HG03457 (cell line): Measurements from ENCODE around the gene MAML3.

Source experiments
- ATAC-seq: cut with Tn5 transposase; IDR thresholded peaks from one replicate; pipeline ENCODE4 v1.9.1; 2021; ENCODE audit warnings: moderate number of reproducible peaks; ENCODE audit not compliant: unreplicated experiment

MAML3 gene

DNA sequence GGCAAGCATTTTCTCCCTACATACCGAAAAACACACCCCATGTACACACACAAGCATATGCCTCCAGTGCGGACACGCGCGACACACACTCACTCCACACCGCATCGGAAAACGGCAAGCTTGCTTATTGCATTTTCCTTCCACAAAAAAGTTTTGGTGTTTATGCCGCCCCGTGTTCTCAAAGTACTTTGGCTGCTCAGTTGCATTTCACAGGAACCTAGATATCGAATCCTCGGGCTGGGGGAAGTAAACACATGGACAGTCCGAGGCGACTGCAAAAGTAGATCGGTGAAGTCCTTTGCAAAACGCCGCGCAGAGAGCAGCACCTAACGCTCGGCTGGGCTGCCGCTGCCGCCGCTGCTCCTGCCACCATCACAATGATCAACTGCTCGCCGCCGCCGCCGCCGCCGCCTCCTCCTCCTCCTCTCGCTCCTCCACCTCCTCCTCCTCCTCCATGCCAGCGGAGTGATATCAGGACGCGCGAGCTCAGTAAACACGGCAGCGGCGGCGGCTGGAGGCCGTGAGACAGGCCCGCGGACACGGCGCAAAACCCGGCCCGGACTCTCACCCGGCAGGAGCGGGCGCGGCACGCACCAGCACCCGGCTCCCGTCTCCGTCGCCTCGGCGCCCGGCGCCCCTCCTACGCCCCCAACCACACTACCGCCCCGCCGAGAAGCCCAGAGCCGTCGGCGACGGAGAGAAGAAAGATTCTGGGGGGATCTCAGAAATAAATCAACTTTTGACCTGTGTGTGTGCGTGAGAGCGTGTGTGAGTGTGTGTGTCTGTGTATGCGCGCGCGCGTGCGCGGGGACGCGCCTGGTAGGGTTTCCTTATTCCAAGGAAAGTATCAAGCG is at the start of gene MAML3:
Gene MAML3 (minus strand): TSS at position 467 of the 854 bp plus-strand sequence. CDS start 857 bp downstream, outside the sequence.
- peak; percentile 39 for ATAC-seq

DNA sequence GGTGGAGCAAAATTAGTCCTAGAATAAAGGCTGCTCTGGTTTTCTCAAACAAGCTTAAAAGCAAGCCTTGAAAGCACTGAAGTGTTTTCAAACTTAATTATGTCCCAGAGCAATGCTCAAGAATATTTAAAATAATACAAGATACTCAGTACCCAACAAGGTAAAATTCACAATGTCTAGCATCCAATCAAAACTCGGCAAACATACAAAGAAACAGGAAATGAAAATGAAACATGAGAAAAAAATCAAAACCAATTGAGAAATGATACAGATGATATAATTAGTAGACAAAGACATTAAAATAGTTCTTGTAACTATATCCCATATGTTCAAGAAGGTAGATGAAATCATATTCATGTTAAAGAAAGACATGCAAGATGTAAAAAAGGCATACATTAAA is 45.0 kb upstream of the MAML3 start:
- ATAC-seq, result no peak

DNA sequence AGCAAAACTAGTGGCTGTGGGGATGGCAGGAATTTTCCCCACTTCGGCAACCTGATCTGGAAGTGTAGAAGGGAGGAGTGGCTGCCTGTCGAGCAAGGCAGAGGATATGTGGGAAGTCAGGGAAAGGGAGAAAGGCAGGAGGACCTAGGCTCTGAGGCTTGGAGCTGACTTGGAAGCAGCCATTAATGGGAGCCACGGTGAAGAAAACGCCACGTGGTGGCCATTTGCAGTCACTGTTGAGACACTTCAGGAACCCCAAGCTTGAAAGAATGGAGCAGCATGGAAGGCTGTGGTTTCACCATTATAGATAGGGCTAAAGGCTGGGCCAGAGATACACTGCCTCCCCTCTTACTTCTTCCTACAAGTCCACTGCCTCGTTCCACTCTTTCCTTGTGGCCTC is 41.8 kb upstream of the MAML3 start:
- ATAC-seq, result no peak

DNA sequence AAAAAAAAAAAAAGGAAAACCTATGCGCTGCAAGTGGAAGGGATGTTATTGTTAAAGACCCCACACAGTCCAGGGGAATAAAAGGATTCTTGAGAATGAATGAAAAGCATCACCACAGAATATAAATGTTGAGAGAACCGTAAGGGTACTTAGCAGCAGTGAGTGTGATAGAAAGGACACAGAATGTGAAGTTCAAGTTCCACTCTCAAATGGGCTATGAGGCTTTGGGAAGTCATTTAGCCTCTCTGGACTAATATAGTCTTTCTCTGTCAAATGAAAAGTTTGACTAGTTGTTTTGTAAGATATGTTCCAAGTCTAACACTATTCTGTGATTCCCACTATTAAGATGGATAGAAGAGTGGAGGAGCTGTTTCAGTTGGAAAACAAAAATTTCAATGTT is 35.8 kb upstream of the MAML3 start:
- no peak for ATAC-seq

DNA sequence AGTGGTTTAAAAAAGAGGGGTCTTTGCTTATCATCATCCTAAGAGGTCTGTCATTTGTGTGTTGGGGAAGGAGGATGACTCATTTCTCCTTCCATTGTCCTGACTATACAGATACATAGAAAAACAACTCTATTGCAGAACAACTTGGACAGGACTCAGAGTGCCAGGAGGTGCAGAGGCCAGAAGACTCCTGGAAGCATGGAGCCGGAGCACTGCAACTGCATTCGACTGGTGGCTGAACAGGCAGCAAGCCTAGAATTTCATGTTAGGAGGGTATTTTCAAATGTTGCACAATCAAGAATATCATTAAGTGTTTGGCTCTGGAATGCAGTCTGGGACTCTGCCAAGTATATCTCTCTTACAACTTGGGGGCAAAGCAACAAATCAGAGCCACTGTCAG is 35.0 kb upstream of the MAML3 start:
- no peak for ATAC-seq

DNA sequence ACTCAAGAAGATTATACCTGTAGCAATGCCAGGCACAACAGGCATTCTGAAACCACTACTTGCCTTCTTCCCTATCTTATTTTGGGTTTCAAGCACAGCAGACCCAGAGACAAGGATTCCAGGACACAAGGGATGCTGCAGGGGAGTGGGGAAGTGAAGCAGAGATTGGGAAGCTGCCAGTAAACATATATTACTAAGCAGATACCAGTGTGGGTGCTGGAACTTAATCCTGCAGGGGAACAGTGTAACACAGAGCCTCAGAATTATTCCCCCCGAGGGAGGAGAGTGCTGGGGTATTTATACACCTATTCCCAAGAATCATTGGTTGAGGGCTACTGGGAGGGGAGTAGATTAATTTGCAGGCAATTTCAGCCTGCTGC is 33.3 kb upstream of the MAML3 start:
- no peak for ATAC-seq

DNA sequence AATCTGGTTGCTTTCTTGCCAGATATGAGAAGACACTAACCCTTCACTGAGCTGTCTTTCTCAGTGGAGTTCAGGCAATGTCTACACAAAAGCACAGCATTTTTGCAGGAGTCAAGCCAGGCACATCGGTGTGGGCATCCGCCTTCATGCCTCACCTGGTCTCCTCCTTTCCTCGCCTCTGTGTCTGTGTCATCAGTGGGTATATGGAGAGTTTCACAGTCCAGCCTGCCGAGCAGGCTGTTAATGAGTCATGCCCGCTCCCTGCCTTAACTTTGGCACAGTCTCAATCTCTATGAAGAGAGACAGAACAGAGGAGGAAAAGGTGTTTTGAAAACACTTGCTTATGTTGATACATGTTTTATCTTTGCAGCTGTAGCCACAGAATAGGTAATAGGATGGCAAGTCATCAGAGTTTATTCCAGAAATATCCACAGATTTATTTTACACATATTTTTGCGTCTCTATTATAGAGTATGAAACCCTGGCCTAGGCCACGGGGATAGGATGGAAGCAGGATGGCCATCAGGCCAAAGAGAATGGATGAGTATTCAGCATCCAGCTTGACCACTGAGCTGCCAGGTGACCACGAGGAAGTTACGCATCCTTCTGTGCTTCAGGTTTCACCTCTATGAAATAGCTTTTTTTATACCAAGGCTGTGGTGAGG is 32.8 kb upstream of the MAML3 start:
- no peak for ATAC-seq

DNA sequence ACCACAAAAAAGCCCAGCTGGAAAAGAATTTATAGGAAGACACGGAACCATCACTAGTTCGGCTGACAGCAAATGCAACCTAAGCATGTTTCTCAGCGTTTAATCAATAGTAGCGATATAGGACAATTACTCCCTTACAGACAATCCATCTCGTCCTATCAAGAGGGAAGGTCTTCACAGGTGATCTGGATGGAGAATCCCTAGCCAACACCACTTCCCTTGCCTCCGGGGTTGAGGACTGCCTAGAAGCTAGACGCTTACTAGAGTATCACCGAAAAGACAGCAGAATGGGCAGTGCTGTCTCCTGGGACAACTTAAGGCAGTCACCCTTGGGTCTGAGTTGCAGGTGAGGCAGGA is 32.1 kb upstream of the MAML3 start:
- no peak for ATAC-seq

DNA sequence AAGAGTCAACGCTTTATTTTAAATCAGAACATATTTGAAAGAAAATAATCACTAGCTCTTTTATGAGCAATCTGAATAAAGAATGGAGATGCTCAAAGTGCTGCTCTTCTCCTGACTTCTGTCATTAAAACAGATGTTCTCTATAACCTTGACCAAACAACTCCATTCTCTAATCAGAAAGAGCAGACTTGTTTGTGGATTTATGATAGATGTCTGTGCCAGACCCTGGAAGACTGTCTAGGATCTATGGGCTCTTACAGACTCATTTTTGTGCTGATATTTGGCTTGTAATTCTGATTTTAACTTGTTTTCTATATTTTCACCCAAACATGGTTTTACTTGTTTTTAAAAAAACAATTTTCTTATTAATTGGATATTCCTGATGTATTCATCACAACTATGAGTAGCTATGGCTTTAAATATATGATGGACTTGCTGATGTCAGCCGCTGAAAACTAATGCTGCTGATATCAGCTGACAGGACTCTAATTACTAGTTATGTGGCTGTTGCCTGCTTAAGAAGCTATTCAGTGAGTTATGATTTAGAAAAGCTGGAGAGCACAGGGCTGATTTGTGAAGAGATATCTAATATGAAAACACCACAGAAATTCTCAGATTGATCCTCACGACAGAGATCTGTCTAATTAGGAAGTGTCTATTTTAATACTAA is 31.6 kb upstream of the MAML3 start:
- ATAC-seq, result no peak

DNA sequence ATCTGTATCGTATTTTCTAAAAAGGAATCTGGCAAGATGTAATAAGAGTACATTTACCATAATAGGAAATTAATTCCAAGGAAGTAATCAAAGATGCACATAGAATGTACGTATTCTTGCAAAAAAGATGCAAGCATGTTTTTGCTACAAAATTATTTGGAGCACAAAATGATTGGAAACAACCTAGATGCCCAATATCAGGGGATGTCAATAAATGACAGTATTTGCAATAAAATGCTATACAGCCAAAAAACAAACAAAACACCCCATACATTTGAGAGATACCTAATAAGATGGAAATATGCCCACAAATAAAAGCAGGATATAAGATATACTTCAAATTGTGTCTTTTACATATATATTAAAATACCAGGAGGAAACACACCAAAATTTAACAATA is 29.3 kb upstream of the MAML3 start:
- ATAC-seq, result no peak

DNA sequence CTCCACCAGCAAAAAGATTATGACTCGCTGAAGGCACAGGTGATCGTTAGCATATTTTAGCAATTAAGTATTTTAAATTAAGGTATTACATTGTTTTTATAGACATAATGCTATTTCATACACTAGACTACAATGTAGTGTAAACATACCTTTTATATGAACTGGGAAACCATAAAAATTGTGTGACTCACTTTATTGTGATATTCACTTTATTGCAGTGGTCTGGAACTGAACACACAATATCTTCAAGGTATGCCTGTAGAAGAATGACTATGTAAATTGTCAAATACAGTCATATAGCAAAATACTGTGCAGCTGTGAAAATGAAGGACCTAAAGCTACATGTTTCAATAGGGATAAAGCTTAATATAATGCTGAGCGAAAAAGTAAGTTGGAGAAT is 26.6 kb upstream of the MAML3 start:
- no peak for ATAC-seq

DNA sequence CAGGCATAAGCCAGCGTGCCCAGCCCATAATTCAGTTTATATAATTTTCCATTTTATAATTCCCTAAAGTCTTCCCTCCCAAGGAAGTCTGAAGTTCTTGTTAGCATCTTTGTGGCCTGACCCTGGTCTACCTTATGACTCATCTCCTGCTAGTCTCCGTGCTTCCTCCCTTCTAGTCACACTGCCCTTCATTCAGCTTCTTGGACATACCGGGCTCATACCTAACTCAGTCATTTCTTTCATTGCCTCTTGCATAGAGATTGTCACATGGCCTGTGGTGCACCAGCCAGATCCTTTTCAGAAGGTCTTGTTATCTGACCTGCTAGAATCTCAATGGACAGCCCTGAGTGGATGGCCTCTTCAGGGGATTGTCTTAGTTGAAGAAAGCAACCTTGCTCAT is 22.8 kb upstream of the MAML3 start:
- ATAC-seq, result no peak

DNA sequence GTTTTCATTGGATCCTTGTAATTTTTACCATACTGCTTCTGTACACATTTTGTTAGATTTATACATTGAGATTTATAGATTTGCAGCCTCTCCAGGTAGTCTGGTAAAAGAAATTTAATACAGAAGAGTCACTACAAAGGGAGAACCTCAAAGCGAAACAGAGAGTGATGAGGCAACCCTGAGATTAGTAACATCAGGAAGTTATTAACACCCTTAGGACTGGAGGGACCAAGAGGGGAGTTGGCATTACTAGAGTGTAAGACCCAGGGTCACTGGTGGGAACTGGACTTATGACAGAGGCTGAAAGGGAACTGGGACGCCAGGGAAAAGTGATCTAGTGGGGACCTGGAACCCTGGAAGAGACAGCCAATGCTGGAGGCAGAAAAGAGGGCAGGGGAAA is 20.6 kb upstream of the MAML3 start:
- no peak for ATAC-seq

DNA sequence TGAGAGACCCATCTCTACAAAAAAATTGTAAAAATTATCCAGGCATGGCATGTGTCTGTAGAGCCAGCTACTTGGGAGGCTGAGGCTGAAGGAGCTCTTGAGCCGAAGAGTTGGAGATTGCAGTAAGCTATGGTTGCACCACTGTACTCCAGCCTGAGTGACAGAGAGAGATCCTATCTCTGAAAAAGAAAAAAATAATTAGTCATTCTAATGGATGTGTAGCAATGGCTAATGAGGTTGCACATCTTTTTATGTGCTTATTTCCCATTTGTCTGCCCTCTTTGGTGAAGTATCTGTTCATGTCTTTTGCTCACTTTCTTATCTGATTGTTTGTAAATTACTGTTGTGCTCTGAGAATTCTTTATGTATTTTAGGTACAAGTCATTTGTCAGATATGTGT is 19.0 kb upstream of the MAML3 start:
- ATAC-seq, result no peak

DNA sequence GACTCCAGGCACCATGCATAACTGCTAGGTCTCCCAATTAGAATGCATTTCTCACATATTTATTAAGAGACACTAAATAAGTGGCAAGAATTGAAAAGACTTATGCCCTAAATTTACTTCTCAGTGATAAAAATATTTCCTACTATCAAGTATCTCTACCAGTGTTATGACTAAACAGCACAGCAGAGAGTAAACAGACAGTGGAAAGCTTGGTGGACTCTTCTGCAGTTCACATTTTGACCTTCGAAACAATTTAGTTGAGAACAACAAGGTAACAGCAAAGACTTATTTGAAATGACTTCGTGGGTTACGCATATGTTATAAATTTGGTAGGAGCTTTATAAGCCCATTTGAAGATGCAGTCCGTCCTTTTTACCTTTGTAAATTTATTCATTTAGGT is 16.3 kb upstream of the MAML3 start:
- ATAC-seq, result no peak

DNA sequence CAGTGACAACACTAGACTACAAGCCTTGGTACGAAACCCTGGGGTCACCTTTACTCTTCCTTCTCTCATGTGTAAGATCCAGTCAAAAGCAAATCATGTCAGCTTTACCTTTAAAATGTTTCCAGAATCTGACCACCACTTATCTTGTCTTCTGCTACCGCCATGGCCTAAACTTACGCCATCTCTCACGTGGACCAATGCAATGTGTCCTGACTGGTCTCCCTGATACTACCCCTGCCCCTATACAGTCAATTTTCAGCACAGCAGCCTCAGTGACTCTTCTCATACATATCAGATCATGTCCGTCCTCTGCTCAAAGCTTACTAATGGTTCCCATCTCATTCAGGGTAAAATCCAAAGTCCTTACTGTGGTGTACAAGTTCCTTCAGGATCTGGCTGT is 15.0 kb upstream of the MAML3 start:
- no peak for ATAC-seq

DNA sequence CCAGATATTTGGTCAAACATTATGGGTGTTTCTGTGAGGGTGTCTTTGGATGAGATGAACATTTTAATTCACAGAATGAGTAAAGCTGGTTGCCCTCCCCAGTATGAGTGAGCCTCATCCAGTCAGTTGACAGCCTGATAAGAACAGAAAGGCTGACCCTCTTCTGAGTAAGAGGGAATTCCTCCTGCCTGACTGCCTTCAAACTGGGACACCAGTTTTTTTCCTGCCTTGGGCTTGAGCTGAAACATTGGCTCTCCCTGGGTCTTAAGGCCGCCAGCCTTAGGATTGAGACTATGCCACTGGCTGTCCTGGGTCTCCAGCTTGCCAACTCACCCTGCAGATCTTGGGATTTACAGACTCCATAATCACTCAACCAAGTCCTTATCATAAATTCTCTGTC is 14.5 kb upstream of the MAML3 start:
- ATAC-seq, result no peak

DNA sequence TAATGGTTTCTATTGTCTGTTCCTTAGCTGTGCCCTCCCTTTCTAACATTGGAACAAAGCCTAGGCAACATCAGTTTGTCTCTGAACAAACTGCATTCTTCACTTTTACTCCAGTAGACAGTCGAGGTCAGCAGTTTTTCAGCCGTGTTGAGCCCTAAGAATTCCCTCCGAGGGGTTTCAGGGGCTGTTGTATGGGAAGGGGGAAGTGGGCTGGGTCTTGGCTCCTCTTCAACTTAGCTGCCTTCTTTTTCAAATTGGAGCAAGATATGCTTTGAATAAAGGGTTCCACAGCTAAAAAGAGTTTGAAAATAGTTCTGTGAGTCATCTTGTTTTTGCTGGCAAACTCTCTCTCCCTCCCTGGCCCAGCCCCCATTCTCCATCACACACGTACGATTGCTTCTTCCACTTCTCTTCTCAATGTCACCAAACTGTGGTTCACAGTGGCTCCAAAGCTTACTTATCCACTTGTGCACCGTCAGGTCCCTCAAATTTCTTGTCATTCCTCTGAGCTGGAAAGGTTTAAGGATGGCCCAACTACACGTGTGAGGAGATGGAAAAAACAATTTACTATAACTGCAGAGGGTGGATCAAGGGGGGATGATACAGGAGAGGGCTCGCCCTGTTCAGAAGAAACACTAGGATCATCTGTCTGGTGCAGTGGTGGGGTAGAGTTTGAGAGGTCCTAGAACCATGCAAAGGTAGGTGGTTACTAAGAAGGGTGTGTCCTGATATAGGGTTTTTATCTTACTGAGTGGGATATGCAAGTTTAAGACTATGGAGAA is 9.2 kb upstream of the MAML3 start:
- no peak for ATAC-seq

DNA sequence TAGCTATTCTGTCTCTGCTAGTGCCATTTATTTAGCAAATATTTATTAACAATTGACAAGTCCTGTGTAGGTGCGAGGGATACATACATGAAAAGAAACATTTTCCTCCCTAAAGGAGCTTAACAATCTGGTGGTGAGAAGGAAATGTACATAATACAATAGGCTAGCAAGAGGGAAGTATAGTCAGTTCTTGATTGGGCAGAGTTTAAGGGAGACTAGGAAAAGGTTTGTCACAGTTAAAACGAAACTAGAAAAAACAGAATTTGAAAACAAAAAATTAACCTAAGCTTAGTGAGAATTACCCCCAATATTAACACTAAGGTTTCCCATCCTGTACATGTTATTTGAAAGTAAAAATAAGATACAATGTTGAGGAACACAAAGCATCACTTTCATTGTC is 8.6 kb upstream of the MAML3 start:
- no peak for ATAC-seq

DNA sequence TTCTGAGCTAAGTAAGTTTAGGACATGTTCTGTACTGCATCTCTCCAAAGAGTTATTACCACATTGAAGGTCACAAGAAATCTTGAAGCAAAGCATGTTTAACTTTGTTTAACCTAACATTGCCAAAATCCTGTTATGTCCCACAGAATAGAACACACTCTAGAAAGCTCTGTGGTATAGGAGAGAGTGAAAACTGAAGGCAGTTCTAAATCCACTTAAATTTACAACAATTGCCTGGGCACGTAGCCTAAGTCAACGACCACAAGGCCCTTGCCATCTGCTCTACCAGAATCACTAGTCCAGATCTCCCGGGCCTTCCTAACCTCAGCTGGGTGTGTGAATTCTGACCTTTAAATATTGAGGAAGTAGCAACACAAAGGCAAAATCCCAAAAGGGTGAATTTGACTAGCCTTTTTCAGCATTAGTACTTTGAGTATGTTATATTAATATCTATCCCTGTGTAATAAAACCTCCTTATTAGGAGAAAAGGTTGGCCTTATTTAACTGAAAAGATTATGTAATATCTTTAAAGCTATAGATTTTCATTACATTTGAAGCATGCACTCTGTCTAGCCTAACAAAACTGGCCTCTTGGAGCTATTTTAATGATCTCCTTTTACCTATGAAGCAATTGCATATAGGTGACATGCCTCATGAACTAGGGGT is 4.5 kb upstream of the MAML3 start:
- ATAC-seq, result no peak

DNA sequence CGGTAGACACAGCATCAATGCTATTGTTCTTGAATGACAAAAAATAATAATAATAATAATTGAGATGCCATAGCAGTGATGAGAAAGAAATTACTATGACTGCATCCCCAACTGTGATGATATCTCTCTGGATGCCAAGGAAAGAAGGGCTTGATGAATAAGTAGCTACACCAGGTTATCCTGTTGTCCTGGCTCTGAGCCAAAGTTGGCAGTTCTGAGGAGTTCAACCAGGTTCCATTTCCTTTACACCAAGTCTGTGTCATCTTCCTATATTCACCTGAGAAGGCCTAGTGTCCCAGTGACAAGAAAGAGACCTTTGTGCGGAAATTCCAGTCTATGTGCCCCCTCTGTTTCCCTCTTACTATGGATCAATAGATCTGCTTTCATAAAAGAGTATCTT is 3.4 kb upstream of the MAML3 start:
- no peak for ATAC-seq
